PC-3 (cell line): ENCODE data around the gene NDFIP2. TPM values are rescaled to one million over a fixed set of nuclear protein-coding genes. Genes with fewer than 3 reads are reported as not detected.

Experiments
- ATAC-seq: fragments of 200-7000 bp; cut with Tn5 transposase; 2 replicates; pipeline ENCODE4 v1.9.1; 2020; ENCODE audit warnings: mild to moderate bottlenecking, moderate library complexity
- BruUV-seq: library from RNA; stranded (reverse); fragments of 400-500 nt; replicated peaks from 2 replicates; lab custom pipeline; 2021; lab: Mats Ljungman, UMichigan
- CTCF ChIA-PET: fragments of 300-600 bp; sonication (Branson Sonifier 250); formaldehyde crosslinking; loops from one replicate; lab custom pipeline; 2022; ENCODE audit warnings: antibody characterized with exemption; lab: Charles Lee
- POLR2A ChIA-PET: fragments of 300-600 bp; sonication (Branson Sonifier 250); formaldehyde crosslinking; loops from one replicate; lab custom pipeline; 2022; ENCODE audit warnings: antibody characterized with exemption; ENCODE audit not compliant: unreplicated experiment; lab: Charles Lee
- DNase-seq: peaks from one replicate; pipeline ENCODE4 v3.0.0-alpha.2; 2015
- H2AFZ ChIP-seq: fragments of 300-600 bp; sonication (generic); 2 replicates; pipeline ENCODE4 v1.6.0; 2016; ENCODE audit warnings: antibody characterized with exemption, low read length
- H3F3A ChIP-seq: fragments of 300-600 bp; sonication (generic); one replicate; pipeline ENCODE4 v1.6.0; 2017; ENCODE audit warnings: antibody characterized with exemption, low read length, control low read depth, mild to moderate bottlenecking; ENCODE audit not compliant: unreplicated experiment
- H3K27ac ChIP-seq: fragments of 300-600 bp; sonication (generic); 2 replicates; pipeline ENCODE4 v1.5.1; 2016; ENCODE audit warnings: mild to moderate bottlenecking, low read length
- H3K27me3 ChIP-seq: fragments of 300-600 bp; sonication (generic); 2 replicates; pipeline ENCODE4 v1.6.1; 2016; ENCODE audit warnings: low read length, mixed read lengths
- H3K36me3 ChIP-seq: fragments of 300-600 bp; sonication (generic); 2 replicates; pipeline ENCODE4 v1.6.1; 2016; ENCODE audit warnings: low read depth, mixed run types, low read length, mixed read lengths
- H3K4me1 ChIP-seq: fragments of 300-600 bp; sonication (generic); 2 replicates; pipeline ENCODE4 v1.5.1; 2016; ENCODE audit warnings: low read length; ENCODE audit not compliant: insufficient read depth
- H3K4me2 ChIP-seq: fragments of 300-600 bp; sonication (generic); 2 replicates; pipeline ENCODE4 v1.6.0; 2016; ENCODE audit warnings: low read length
- H3K4me3 ChIP-seq: fragments of 300-600 bp; sonication (generic); 2 replicates; pipeline ENCODE4 v1.5.1; 2016; ENCODE audit warnings: mild to moderate bottlenecking, low read length, mixed read lengths
- H3K79me2 ChIP-seq: fragments of 300-600 bp; sonication (generic); 2 replicates; pipeline ENCODE4 v1.6.1; 2017; ENCODE audit warnings: low read length, mixed read lengths
- H3K9ac ChIP-seq: fragments of 300-600 bp; sonication (generic); 2 replicates; pipeline ENCODE4 v1.6.0; 2016; ENCODE audit warnings: mild to moderate bottlenecking, low read length
- H3K9me2 ChIP-seq: fragments of 300-600 bp; sonication (generic); replicated peaks from 2 replicates; pipeline ENCODE4 v1.6.1; 2016; ENCODE audit warnings: mixed run types, low read length, mixed read lengths
- H3K9me3 ChIP-seq: fragments of 300-600 bp; sonication (generic); 2 replicates; pipeline ENCODE4 v1.6.1; 2016; ENCODE audit warnings: low read length, mixed read lengths
- H4K20me1 ChIP-seq: fragments of 300-600 bp; sonication (generic); 2 replicates; pipeline ENCODE4 v1.6.1; 2016; ENCODE audit warnings: low read length, mixed read lengths
- EZH2 ChIP-seq: fragments of 300-600 bp; sonication (generic); IDR thresholded peaks from one replicate; pipeline ENCODE4 v1.6.1; 2017; ENCODE audit warnings: antibody characterized with exemption, mild to moderate bottlenecking, low read length; ENCODE audit not compliant: unreplicated experiment
- EZH2phosphoT487 ChIP-seq: fragments of 300-600 bp; sonication (generic); IDR thresholded peaks from 2 replicates; pipeline ENCODE4 v1.6.1; 2018; ENCODE audit warnings: mild to moderate bottlenecking, antibody characterized with exemption, low read length, borderline replicate concordance
- intact Hi-C: fragments of 100-400 bp; cut with micrococcal nuclease; formaldehyde crosslinking; loops from 2 replicates; pipeline ENCODE4 v1.9.0; 2023
- total RNA-seq: library from RNA; depleted of rRNA; stranded (reverse); fragments of >200 nt; gene quantifications from 2 replicates; pipeline ENCODE4 v1.2.3, GENCODE V29; 2014
- TF ChIP-seq, protein P1 (sequence below): fragments of 300-600 bp; sonication (generic); conservative IDR thresholded peaks from 2 replicates; pipeline ENCODE4 v1.5.1; 2017; ENCODE audit warnings: antibody characterized with exemption, low read depth, mild to moderate bottlenecking, low read length

Gene NDFIP2
- total RNA-seq, 1 experiment from 2014 or later, result 19.5 TPM

- BruUV-seq, result no TSS peak
- Histone ChIP-seq H3K9me3 (no peaks in the 10 kb centered on the region), H3K9me2 (no peaks in the 10 kb centered on the region), H3K79me2 (no peaks in the 10 kb centered on the region), H3K4me1 (no peaks in the 10 kb centered on the region), H3F3A (no peaks in the 10 kb centered on the region), H3K9ac (no peak overlapping the region), H3K27ac (no peak overlapping the region), H3K27me3 (no peaks in the 10 kb centered on the region), H3K4me3 (no peak overlapping the region), H3K36me3 (no peaks in the 10 kb centered on the region), H3K4me2 (no peak overlapping the region), H2AFZ (no peak overlapping the region), H4K20me1 (no peaks in the 10 kb centered on the region)
- DNase-seq, result no peak
- POLR2A ChIA-PET, result no interaction called here
- TF ChIP-seq, protein P1, sequence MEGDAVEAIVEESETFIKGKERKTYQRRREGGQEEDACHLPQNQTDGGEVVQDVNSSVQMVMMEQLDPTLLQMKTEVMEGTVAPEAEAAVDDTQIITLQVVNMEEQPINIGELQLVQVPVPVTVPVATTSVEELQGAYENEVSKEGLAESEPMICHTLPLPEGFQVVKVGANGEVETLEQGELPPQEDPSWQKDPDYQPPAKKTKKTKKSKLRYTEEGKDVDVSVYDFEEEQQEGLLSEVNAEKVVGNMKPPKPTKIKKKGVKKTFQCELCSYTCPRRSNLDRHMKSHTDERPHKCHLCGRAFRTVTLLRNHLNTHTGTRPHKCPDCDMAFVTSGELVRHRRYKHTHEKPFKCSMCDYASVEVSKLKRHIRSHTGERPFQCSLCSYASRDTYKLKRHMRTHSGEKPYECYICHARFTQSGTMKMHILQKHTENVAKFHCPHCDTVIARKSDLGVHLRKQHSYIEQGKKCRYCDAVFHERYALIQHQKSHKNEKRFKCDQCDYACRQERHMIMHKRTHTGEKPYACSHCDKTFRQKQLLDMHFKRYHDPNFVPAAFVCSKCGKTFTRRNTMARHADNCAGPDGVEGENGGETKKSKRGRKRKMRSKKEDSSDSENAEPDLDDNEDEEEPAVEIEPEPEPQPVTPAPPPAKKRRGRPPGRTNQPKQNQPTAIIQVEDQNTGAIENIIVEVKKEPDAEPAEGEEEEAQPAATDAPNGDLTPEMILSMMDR, result no peak
- no peak for TF ChIP-seq EZH2phosphoT487
- no peak for TF ChIP-seq EZH2
- CTCF ChIA-PET, result interaction anchor here (0.7 to 1.0 kb wide), 2 partner anchors 116 to 149 kb away, joined by 4 to 7 read pairs; no protein-coding TSS in a partner anchor
- ATAC-seq, result no peak
- intact Hi-C loops, result no loop called here
These were observed 59.5 kb downstream of the NDFIP2 start for GRCh38 chr13:79540504-79540903.

DNA sequence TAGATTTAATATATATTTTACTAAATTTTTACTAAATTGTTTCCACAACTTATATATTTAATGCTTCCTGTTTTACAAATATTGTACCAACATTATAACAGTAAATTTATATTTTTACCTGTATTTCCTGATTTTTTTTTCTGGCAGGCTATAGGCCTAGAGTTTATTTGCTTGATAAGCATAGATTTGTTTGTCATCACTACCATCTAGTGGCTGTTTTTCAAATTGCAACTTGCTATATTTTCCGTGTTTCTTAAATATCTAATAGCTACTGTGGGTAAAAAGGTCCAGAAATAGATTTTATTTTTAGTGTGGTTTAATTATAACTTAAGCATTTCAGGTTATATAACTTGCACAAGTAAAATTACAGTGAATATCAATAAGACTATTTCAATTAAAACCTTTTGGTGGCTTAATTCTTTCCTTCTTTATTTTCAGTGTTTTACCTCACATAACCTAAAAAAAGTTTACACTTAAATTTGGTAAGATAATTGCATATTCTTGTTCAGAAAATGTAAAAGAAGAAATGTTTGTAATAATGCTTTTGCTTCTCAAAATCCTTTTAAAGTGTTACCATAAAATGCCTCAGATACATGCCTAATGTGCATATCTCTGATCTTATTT is 60.6 kb downstream of the NDFIP2 start:
- no peaks in the 10 kb centered on the region for H3F3A ChIP-seq

More for the DNA sequence above, 60.6 kb downstream of the NDFIP2 start:
- Histone ChIP-seq H3K27ac (no peak overlapping the region), H3K9ac (no peak overlapping the region), H3K9me3 (no peaks in the 10 kb centered on the region), H3K4me1 (no peaks in the 10 kb centered on the region), H3K79me2 (no peaks in the 10 kb centered on the region), H3K9me2 (no peaks in the 10 kb centered on the region), H3K27me3 (no peaks in the 10 kb centered on the region), H4K20me1 (no peaks in the 10 kb centered on the region), H3K4me3 (no peak overlapping the region), H2AFZ (no peak overlapping the region), H3K36me3 (no peaks in the 10 kb centered on the region), H3K4me2 (no peak overlapping the region)
- ChIA-PET POLR2A (interaction anchor here (0.7 to 0.8 kb wide), 2 partner anchors 13 to 60 kb away, joined by 6 to 7 read pairs; no protein-coding TSS in a partner anchor), CTCF (interaction anchor here (0.6 to 1.0 kb wide), 2 partner anchors 118 to 199 kb away, joined by 5 to 32 read pairs; no protein-coding TSS in a partner anchor)
- intact Hi-C loops, result loop anchor here (1.0 kb wide), 2 partner anchors 56 to 117 kb away; no protein-coding TSS in a partner anchor
- peak; percentile 82 for DNase-seq
- BruUV-seq, result no TSS peak
- ATAC-seq, result peak; percentile 48; the same call in 1 of the 2 replicates
- TF ChIP-seq, protein P1, result peak; percentile 70
- TF ChIP-seq EZH2, result no peak
